Muscle of leg (tissue), 11 donors: Measurements from ENCODE around the gene FXYD6. TPM values are rescaled to one million over a fixed set of nuclear protein-coding genes. Genes with fewer than 3 reads are reported as not detected.

Experiments
- DNase-seq: peaks from one replicate; pipeline ENCODE4 v3.0.0; 2013
- H3K27ac ChIP-seq: one replicate; pipeline ENCODE4 v1.5.1; 2013; ENCODE audit warnings: mild to moderate bottlenecking, low read length, control low read depth
- H3K27me3 ChIP-seq: one replicate; pipeline ENCODE4 v1.6.1; 2013; ENCODE audit warnings: low read length; ENCODE audit not compliant: control insufficient read depth, insufficient read depth
- H3K36me3 ChIP-seq: one replicate; pipeline ENCODE4 v1.6.1; 2013; ENCODE audit warnings: low read length; ENCODE audit not compliant: control insufficient read depth, insufficient read depth
- H3K4me1 ChIP-seq: one replicate; pipeline ENCODE4 v1.6.1; 2013; ENCODE audit warnings: low read length; ENCODE audit not compliant: control insufficient read depth, insufficient read depth
- H3K4me3 ChIP-seq: one replicate; pipeline ENCODE4 v1.5.1; 2013; ENCODE audit warnings: low read length, control low read depth
- H3K9me3 ChIP-seq: replicated peaks from 2 replicates; pipeline ENCODE4 v1.6.1; 2013; ENCODE audit warnings: low read depth, low read length; ENCODE audit not compliant: control insufficient read depth
- WGBS: methylation state at CpG from one replicate; pipeline ENCODE4 v1.1.5; 2013; ENCODE audit warnings: missing lambda C conversion rate; ENCODE audit not compliant: insufficient coverage; 5-methylcytosine and 5-hydroxymethylcytosine counted together
- polyA plus RNA-seq, 8 donors: library from polyadenylated mRNA; unstranded; fragments of 120-200 nt; gene quantifications; one replicate each; pipeline versions ENCODE4 v1.2.1 to v1.2.3, GENCODE V29; 2013; ENCODE audit warnings: inconsistent platforms in 1 of 8, low replicate concordance in 1 of 8; ENCODE audit not compliant: insufficient read length in 8 of 8, insufficient read depth in 1 of 8
- total RNA-seq: library from RNA; stranded (reverse); fragments of 120-200 nt; gene quantifications from one replicate; pipeline ENCODE4 v1.2.4, GENCODE V29; 2013

The FXYD6 gene
- total and polyA plus RNA-seq, 9 donors: 103 to 209 (median 173) TPM

DNA sequence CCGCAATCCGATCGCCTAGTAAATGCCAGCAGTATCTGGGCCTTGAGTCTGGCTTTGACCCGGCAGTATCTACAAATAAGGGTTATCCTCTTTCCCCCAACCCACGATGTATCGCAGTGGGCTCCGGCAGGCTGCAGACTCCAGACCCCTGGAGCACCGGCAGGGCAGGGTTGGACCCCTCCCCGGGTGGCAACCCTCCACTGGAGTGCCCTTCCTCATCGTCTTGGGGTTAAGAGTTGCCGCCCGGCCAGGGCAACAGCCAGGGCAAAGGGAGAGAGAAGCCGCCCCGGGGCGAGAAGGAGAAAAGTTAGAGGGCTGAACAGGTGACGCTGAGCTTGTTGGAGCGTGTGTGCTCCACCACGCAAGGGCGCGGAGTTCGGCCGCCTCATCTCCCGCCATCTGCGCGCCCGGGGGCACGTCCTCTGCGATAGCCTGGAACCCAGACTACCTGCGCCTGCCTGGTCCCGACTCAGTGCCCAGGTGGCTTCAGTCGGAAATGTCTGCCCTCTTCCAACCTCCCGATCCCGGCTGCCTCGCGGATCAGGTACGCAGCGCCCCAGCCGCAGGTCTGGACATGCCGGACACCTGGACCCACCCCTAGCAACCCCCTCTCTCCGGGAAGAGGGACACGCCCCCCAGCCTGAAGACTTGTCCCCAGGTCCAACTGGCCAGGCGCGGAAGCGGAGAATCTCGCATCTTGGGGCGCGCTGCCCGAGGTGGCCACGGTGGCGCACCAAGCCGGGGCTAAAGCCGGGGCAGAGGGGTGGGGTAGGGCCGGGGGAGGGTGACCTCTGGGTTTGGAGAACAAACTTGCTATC lies 80.6 kb downstream of the FXYD6 start:
- Histone ChIP-seq H3K9me3 (no peaks in the 10 kb centered on the region), H3K27ac (no peak overlapping the region), H3K36me3 (no peaks in the 10 kb centered on the region), H3K27me3 (peaks cover 69% of the 10 kb centered on the region), H3K4me1 (peaks cover 18% of the 10 kb centered on the region), H3K4me3 (no peak overlapping the region)
- no peak for DNase-seq
- WGBS: 4% methylated on average over 34 of the region's 53 CpGs

DNA sequence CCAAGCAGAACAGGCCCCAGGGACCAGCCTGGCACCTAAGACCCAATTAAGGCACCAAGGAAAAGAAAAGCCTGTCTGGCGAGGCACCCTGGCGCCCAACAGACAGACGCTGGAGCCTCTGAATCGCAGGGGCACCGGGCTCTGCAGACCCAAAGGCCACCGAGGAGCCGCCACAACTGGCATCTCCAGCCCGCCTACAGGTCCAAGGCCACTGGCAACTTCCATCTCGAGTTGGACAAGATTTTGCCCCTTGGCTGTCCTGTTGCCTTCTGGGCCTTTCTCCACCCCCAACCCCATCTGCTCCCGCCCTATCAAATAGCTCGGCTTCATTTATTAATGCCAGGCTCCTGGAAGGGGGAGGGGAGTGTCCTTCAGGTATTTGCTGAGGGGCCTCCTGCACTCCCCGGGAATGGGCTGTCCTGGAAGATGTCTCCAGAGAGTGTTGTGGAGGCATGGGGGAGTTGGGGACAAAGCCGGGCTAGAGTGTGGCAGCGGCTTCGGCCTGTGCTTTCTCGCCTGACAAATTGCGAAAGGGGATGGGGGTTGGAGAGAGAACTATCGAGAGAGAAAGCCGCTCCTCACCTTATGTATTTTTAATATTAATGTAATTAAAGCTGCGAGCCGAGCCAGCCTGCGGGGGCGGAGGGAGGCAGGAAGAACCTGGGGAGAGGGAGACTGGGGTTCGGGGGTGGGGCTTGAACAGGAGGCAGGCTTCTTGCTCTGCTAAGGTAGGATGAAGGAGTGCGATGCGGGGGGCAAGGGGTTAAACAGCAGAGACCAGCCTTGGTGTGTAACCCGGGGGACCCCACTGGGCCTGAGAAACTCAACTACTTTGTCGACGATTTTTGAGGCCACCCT lies 81.5 kb downstream of the FXYD6 start:
- peaks cover 22% of the 10 kb centered on the region for H3K4me1 ChIP-seq
- 45% methylated on average over 16 of the region's 29 CpGs for WGBS

DNA sequence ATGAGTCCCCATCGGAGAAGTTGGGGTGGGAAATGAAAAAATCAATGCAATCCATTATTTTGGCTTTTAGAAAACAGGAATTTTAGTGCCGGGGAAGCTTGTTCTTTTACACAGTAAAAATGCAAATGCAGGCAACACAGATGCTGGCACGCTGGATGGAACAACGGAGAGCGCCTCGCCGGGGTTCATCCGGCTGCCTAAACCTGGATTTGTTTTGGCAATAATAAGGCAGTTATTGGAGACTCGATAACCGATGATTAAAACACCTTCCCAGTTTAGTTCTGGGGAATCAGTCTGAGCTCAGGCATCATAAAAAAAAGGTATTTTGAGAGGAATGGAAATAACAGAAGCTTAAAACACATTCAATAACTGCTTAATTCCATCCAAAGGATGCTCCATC lies 82.3 kb downstream of the FXYD6 start:
- 50% methylated on average over 7 of the region's 10 CpGs for WGBS
- Histone ChIP-seq H3K9me3 (no peaks in the 10 kb centered on the region), H3K36me3 (no peaks in the 10 kb centered on the region), H3K27me3 (peaks cover 60% of the 10 kb centered on the region), H3K4me1 (peaks cover 28% of the 10 kb centered on the region), H3K27ac (no peak overlapping the region), H3K4me3 (no peak overlapping the region)
- DNase-seq: peak; percentile 51

More for the DNA sequence above, 81.5 kb downstream of the FXYD6 start:
- no peak overlapping the region for H3K27ac ChIP-seq
- no peak for DNase-seq
- H3K9me3 ChIP-seq: no peaks in the 10 kb centered on the region
- no peak overlapping the region for H3K4me3 ChIP-seq
- H3K36me3 ChIP-seq: no peaks in the 10 kb centered on the region
- H3K27me3 ChIP-seq: peaks cover 68% of the 10 kb centered on the region

DNA sequence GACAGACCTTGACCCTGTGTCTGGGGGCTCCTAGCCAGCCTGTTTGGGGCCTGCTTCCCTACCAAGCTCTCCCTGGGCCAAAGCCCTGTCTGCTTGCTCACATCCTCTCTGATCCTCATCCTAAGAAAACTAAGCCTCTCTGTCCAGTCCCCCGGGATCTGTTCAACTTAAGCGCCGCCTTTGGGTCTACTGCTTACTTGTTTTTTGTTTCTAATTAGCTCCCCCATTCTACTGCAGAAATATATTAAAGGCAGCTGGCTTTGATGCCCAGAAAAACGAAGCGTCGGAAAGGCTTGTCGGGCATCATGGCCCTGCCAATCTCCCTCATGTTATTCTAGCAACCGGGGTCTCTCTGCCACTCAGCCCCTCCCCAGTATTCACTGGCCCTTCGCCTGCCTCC lies 82.9 kb downstream of the FXYD6 start:
- no peak overlapping the region for H3K4me3 ChIP-seq
- no peaks in the 10 kb centered on the region for H3K9me3 ChIP-seq
- 68% methylated on average over 8 of the region's 9 CpGs for WGBS
- DNase-seq: no peak
- no peaks in the 10 kb centered on the region for H3K36me3 ChIP-seq
- no peak overlapping the region for H3K27ac ChIP-seq
- peaks cover 54% of the 10 kb centered on the region for H3K27me3 ChIP-seq
- peaks cover 28% of the 10 kb centered on the region for H3K4me1 ChIP-seq

DNA sequence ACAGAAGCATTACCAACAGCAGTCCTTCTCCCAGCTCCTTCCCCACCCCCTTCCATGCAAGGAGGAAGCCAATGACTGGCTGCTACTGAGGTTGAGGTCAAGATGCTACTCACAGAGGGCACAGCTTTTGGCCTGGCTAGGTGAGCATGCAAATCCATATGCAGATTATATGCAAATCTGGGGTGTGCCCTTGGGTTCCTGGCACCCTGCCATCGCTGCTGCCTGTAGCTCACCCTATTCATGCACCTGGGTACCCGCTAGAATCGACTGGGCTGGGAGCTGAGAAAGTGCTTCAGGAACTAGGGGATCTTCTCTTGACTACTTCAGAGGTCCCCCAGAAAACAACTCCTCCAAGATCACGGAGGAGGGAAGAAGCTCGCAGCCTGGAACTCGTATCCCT lies 83.5 kb downstream of the FXYD6 start:
- Histone ChIP-seq H3K27me3 (peaks cover 52% of the 10 kb centered on the region), H3K27ac (no peak overlapping the region), H3K9me3 (no peaks in the 10 kb centered on the region), H3K4me1 (peaks cover 28% of the 10 kb centered on the region), H3K36me3 (no peaks in the 10 kb centered on the region), H3K4me3 (no peak overlapping the region)
- 82% methylated on average over 2 of the region's 6 CpGs for WGBS
- DNase-seq: no peak

DNA sequence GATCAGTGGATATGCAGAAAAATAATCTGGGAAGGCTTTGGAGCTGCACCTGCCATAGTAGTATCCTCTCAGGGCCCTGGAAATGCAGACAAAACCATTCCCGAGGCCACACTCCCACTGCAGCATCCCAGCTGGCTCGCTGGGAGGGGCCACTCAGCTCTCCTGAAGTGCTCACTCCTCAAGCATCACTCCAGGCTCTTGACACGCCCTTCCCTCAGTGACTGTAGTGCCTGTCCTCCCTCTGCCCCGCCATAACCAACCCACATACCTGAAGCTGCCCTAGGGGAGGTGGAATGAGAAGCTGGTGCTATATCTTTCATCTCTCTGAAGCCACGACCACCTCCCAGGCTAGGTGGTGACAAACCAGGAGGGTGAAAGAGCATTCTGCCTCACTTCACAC lies 84.2 kb downstream of the FXYD6 start:
- DNase-seq: no peak
- Histone ChIP-seq H3K4me3 (no peak overlapping the region), H3K4me1 (peaks cover 28% of the 10 kb centered on the region), H3K27ac (no peak overlapping the region), H3K36me3 (no peaks in the 10 kb centered on the region), H3K9me3 (no peaks in the 10 kb centered on the region), H3K27me3 (peaks cover 44% of the 10 kb centered on the region)
- WGBS: 67% methylated on average over 1 of the region's 5 CpGs

DNA sequence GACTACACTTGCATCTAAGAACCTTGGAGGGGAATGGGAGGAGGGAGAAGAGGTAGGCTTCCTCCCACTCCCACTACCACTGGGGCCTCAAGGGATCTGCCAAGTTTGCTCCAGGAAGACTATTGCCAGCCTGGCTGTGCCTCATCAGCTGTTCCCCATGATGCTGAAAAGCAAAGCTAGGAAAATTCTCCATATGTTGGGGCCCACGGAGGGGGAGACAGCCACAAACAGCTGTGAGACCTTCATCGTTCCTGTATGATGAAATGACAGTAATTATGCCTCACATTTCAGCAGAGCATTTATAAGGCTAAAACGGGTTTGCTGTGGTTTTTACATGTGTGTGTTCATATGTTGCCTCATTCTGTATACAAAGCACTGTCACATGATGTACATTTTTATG lies 86.2 kb downstream of the FXYD6 start:
- WGBS: no CpG with 5 or more reads among the region's 3 CpGs
- Histone ChIP-seq H3K27me3 (peaks cover 35% of the 10 kb centered on the region), H3K4me1 (peaks cover 17% of the 10 kb centered on the region), H3K9me3 (no peaks in the 10 kb centered on the region), H3K36me3 (no peaks in the 10 kb centered on the region), H3K4me3 (no peak overlapping the region), H3K27ac (no peak overlapping the region)
- DNase-seq: no peak

DNA sequence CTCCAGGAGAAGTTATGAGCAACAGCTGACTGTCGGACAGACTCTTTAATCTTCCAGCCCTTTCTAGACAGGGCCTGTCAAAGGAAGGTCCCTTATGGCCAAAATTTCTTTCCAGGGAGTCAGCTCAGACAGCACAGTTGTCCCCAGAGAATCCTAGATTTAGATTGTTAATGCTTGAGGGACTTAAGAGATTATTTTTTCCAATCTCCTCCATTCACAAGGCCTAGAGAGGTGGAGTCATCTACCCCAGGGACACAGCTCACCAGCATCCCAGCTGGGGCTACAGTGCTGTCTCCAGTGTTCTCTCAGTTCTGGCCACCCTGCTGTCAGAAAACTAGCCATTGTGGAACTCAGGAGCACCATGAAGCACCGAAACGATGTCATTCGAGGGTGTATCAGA lies 87.2 kb downstream of the FXYD6 start:
- no peak overlapping the region for H3K4me3 ChIP-seq
- H3K9me3 ChIP-seq: no peaks in the 10 kb centered on the region
- H3K36me3 ChIP-seq: no peaks in the 10 kb centered on the region
- H3K27me3 ChIP-seq: peaks cover 35% of the 10 kb centered on the region
- DNase-seq: no peak
- H3K4me1 ChIP-seq: peaks cover 17% of the 10 kb centered on the region
- H3K27ac ChIP-seq: no peak overlapping the region
- WGBS: 80% methylated on average over 4 of the region's 4 CpGs
